ENCODE measurements around the gene TRIM46.

- TF ChIP-seq EZH2phosphoT487 (IDR thresholded peaks at IDR 0.05; ENCODE audit: borderline replicate concordance, low read length), result no peak
- no peak for TF ChIP-seq CTCF (conservative IDR thresholded peaks at IDR 0.05; ENCODE audit: low read depth, low read length)
- no peak for TF ChIP-seq EZH2 (IDR thresholded peaks at IDR 0.05; ENCODE audit: low read length, unreplicated experiment)
Observed at GRCh38 chr1:155182052-155182550, 8.5 kb downstream of the TRIM46 start.

Data from PC-3 (cell line).